Measurements from ENCODE around the gene FRAS1.
"Not testable (repeated sequence)": the region's sequence is repeated elsewhere in the genome, so short reads cannot be mapped to it uniquely, and the experiment has no call there.

Gene FRAS1

DNA sequence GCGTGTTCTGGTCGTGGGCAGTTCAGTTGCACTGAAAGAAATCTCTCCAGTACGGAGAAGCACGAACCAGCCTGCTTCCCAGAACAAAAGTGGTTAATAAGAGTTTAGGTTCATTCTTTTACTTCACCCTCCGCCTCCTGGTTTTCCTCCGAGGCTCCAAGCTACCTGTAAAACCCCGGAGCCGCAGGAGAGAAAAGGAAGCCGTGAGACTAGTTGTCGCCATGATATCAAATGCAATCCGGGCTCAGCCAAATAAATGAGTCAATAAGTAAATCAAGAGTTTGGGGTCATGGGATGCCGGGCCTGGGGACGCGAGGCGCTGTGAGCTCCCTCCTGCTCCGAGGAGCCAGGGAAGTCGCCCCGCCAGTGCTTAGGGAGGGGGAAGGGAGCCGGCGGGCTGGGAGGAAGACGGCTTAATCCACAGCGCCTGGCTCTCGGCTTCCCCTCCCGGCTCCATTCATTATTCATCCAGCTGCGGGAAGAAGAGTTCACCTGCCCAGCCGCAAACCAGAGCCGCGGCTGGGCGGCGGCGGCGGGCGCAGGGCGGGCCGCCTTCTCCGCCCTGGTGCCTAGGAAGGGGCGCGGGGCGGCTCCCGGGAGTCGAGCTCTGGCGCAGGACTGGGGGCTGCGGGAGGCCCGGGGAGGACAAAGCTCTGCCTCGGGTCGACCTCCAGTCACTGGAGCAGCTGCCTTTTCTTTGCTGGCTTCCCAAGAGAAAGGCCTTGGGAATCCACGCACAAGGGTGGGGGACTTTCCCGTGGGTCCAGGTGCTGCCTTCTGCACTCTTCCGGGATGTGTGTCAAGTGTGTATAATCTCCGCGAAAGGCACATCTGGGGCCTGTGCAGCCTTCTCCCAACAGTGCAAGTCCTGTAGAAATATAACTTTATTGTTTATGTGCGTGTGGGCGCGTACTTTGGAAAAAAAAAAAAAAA lies 1.7 kb downstream of the FRAS1 start:
- no peak for DNase-seq (ENCODE audit: low read depth)

DNA sequence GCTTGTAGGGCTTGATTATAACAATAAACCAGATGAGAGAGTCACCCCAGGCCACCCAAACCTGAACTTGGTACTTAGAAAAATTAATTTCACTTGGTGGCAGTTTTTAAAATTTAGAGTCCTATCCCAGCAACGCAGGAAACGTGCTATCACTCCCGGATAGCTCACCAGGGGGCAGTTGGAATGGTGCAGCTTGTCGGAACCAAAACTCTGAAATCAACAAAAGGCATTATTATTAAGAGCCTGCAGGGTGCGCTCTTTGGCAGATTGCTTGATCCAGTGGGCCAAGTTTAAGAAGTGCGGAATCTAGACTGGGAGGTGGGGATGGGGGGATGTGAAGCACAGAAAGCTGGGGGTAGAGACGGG lies 2.4 kb downstream of the FRAS1 start:
- DNase-seq (ENCODE audit: low read depth) = no peak

- no peak for DNase-seq (ENCODE audit: low read depth)
These were observed 2.8 kb downstream of the FRAS1 start for GRCh38 chr4:78059938-78060337.

GRCh38 chr4:78061939-78062570 lies 4.9 kb downstream of the FRAS1 start:
- no peak for DNase-seq (ENCODE audit: low read depth)

DNA sequence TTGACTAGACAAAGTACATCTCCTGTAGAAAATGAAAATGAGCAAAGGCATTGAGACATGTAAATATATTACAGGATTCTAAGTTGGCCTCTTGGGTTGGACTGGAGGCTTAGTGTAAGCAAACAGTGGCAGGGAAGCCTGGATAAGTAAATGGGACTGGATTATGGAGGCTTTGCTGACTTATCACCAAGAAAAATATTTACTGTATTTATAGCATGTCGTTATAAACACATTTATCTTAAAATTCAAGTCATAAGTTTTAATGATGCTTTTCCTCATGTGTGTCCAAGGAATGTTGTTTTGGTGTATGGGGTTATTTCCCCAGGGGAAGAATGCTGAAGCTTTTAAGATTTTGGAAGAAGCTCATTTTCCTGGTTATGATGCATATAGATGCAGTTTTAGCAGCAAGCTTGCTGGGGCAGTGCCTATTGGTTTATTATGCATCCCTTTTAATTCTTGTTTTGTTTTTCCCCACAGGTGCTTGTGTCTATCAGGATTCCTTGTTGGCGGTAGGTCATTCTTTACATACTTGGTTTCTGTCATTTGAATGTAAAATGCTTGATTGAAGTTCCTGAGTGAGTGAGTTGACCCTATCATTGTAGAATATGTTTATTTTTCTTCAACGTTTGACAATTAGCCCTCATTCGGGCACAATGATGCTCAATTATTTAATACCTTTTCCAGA lies 8.5 kb downstream of the FRAS1 start:
- no peak for DNase-seq (ENCODE audit: low read depth)

GRCh38 chr4:78068481-78068880 lies 11.4 kb downstream of the FRAS1 start:
- DNase-seq (ENCODE audit: low read depth) = no peak

- no peak for DNase-seq (ENCODE audit: low read depth)
These were observed 12.2 kb downstream of the FRAS1 start for GRCh38 chr4:78069319-78069718.

- DNase-seq (ENCODE audit: low read depth) = no peak
These were observed 12.7 kb downstream of the FRAS1 start for GRCh38 chr4:78069859-78070258.

DNA sequence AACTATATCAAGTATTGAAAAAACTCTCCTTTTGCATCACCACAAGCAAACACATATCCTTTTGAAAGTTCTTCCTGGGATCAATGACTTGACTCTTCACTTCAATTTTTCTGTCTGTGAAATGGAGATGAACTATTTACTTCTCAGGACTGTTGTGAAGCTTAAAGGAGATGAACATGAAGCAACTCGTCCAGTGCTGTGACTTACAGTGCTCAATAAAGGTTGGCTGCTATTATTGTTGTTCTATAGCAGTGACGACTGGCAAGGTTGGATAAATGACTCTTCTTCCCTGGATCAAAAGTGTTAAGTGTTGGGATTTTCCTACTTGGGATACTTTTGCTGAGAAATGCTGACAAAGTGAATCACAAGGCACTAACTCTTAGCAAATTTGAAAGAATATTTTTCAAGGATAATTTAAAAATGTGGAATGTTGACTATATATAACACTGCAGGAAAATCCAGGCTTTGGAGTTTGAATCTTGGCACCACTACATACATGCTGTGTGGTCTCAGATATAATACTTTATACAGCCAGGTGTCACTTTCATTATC lies 13.7 kb downstream of the FRAS1 start:
- no peak for DNase-seq (ENCODE audit: low read depth)

- no peak for DNase-seq (ENCODE audit: low read depth)
These were observed 17.6 kb downstream of the FRAS1 start for GRCh38 chr4:78074759-78075158.

DNA sequence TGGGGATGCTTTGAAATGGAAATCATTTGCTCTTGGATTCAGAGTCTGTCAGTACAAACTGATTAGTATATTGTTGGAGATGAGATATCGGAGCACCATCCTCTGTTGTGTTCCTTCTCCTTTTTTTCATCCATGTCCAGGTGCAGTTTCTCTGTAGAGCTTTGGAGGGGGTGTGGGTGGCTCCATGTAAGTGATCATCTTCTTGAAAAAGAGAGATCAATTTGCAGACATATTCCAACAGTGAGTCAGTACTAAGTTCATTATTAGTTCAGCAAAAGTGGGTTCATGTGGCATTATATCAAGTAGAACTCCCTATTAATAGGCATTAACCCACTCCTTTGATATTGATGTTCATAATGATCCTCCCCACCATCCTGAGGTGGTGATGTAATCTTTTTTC lies 18.9 kb downstream of the FRAS1 start:
- DNase-seq (ENCODE audit: low read depth) = no peak

- no peak for DNase-seq (ENCODE audit: low read depth)
These were observed 21.0 kb downstream of the FRAS1 start for GRCh38 chr4:78078101-78078500.

DNA sequence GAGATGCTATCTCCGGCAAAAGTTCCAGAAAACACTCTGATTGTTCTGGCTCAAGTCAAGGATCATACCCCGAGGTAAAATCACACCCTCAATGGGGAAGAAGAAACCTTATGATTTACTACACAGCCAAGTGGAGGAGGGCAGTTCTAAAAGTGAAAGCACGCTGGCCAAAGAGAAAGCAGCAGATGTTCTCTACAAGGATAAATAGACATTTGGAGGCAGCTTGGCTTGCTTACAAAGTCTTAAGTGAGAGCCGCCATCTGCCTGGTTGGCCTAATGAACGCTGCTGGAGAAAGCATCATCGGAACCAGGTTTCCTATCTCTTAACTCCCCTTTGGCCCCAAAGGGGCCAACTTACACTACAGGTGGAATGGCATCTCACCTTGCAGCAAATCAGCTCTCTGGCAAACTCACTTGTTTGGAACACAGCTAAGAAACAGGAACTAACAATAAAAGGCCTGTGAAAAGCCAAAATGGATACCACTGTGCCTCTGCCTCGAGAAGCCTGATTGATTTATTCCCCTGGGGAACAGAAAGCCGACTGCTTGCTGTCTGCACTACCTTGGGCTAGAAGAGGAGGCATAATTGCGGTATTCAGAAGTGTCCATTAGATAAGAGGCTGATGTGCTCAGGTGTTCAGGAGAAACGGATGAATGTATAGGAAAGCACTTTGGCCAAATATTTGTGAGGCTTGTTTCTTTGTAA lies 22.8 kb downstream of the FRAS1 start:
- no peak for DNase-seq (ENCODE audit: low read depth)

DNA sequence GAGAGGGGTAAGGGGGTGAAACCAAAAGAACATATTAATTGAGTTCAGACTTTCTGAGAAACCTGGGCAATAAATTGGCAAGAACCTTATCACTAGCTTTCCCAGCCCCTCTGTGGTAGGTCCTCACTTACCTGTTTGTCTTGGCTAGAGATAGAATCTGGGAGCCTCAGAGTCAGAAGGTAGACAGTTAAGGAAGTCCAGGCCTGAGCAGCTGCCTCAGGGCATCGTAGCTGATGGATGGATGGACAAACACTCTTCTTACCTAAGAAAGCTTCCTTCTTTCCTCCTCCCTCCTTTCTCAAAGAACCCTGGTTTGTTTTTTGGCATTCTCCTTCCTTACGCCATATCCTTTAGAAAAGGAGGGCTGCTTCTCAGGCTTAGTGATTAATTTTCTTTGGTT lies 24.4 kb downstream of the FRAS1 start:
- DNase-seq (ENCODE audit: low read depth) = no peak

- DNase-seq (ENCODE audit: low read depth) = no peak
These were observed 25.9 kb downstream of the FRAS1 start for GRCh38 chr4:78083035-78083434.

DNA sequence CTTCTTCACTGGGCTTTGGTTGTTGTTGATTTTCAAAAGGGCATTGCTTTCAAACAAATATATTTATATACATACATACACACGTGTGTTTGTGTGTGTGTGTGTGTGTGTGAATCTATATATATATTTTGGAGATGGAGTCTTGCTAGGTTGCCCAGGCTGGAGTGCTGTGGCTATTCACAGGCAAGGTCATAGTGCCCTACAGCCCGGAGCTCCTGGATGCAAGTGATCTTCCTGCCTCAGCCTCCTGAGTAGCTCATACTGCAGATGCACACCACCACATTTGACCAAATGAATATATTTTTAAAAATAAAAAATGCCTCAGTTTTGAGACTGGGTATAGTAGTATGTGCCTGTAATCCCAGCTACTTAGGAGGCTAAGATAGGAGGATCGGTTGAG lies 34.4 kb downstream of the FRAS1 start:
- no peak for DNase-seq (ENCODE audit: low read depth)

DNA sequence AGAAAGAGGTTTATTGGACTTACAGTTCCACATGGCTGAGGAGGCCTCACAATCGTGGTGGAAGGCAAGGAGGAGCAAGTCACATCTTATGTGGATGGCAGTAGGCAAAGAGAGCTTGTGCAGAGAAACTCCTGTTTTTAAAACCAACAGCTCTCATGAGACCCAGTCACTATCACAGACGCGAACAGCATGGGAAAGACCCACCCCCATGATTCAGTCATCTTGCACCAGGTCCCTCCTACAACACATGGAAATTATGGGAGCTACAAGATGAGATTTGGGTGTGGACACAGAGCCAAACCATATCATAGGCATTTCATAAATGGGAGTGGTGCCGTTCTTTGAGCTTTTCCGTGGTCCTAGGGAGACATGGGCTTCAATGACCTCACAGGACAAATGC lies 35.2 kb downstream of the FRAS1 start:
- DNase-seq (ENCODE audit: low read depth) = not testable (repeated sequence)

GRCh38 chr4:78092850-78093249 lies 35.7 kb downstream of the FRAS1 start:
- no peak for DNase-seq (ENCODE audit: low read depth)

DNA sequence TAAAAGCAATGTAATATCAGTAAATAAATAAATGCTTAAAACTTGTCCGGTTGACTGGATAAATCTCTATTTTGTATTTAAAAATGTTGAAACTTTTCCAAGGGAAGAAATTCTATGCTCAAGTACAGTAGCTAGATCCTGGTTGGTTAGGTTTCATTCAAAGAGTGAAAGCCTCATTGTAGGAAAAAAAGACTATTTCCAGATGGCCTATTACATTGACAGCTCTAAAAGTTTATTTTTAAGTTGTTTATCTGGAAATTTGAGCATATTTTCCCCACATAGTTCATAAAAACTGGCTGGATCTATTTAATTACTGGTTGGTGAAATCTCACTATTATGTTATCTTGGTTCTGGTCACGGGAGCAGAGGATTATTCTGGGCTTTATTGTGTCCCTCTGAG lies 38.0 kb downstream of the FRAS1 start:
- DNase-seq (ENCODE audit: low read depth) = no peak

DNA sequence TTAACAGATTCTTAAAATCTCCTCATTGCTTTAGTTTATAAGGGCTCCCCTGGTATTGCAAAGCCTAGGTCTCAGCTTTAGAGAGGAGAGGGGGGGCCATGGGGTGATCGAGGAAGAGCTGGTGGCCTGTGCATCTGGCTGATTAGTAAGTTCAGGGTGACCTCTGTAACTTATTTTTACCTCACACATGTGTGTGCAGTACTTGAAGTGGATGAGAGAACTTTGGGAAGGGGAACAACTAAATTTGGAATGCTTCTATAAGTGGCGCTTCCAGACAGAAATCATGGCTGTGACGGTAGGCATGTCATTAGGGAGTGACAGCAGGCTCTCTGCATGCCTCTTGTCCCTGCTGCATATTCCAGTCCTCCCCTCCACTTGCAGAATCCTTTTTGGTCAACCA lies 41.9 kb downstream of the FRAS1 start:
- DNase-seq (ENCODE audit: low read depth) = no peak

DNA sequence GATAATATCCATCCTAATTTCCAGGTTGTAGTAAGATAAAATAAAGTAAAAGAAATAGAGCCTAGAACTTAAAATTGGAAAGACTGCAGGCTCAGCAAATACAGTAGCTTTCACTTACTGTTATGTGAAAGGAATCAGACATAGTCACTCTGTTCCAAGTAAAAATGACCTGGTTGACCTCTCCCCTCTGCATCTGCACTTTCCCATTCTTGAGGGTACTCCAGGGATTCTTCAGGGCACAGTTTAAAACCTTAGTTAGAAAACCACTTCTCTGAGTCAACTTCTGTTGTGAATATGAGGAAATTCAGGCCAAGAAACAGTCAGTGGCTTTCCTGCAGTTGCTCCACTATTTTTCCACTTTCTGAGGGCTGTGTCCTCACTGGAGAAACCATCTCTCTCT lies 42.9 kb downstream of the FRAS1 start:
- DNase-seq (ENCODE audit: low read depth) = no peak

DNA sequence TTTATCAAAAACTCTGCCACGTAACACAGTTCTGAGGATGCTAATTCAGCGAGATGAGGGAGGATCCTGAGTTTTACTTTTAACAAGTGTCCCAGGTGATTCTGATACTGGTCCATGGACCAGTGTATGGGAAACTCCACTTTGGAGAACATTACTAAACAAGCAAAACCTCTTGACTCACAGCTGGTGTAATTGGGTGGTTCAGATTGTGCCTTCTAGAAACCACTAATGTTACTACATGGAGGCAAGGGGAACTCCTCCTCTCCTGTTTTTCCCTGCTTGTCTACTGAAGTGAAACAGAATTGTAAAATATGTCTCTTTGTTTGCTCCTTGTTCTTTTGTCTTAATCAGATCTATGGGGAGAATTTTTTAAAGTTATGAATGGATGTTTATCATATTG lies 62.6 kb downstream of the FRAS1 start:
- DNase-seq (ENCODE audit: low read depth) = no peak
